Glutamatergic neuron (in vitro differentiated cells): ENCODE data around the gene BIRC6. TPM values are rescaled to one million over a fixed set of nuclear protein-coding genes. Genes with fewer than 3 reads are reported as not detected.

Experiments used
- DNase-seq: peaks from one replicate; pipeline ENCODE4 v3.0.0; 2022
- H3K27ac Mint-ChIP-seq: one replicate; pipeline ENCODE4 v1.8.0; 2020; ENCODE audit warnings: mild to moderate bottlenecking, mixed read lengths, inconsistent platforms; ENCODE audit not compliant: unreplicated experiment
- H3K27me3 Mint-ChIP-seq: one replicate; pipeline ENCODE4 v1.8.0; 2020; ENCODE audit warnings: mild to moderate bottlenecking, moderate library complexity, mixed read lengths, inconsistent platforms; ENCODE audit not compliant: unreplicated experiment
- H3K36me3 Mint-ChIP-seq: one replicate; pipeline ENCODE4 v1.8.0; 2020; ENCODE audit warnings: mild to moderate bottlenecking, mixed read lengths, inconsistent platforms; ENCODE audit not compliant: unreplicated experiment
- H3K4me1 Mint-ChIP-seq: one replicate; pipeline ENCODE4 v1.8.0; 2020; ENCODE audit warnings: mild to moderate bottlenecking, low read depth, mixed read lengths, inconsistent platforms; ENCODE audit not compliant: unreplicated experiment
- H3K4me3 Mint-ChIP-seq: one replicate; pipeline ENCODE4 v1.8.0; 2020; ENCODE audit warnings: mild to moderate bottlenecking, mixed read lengths, inconsistent platforms; ENCODE audit not compliant: unreplicated experiment
- H3K9me3 Mint-ChIP-seq: one replicate; pipeline ENCODE4 v1.8.0; 2020; ENCODE audit warnings: mild to moderate bottlenecking, moderate library complexity, mixed read lengths, inconsistent platforms; ENCODE audit not compliant: unreplicated experiment
- total RNA-seq: library from RNA; stranded (reverse); fragmentation: NEBNext Ultra II Directional; extraction: Animal tissue kit (Norgen Biotek cat#: 25700); gene quantifications from one replicate; pipeline ENCODE4 v1.2.1, GENCODE V29; 2021; ENCODE audit not compliant: unreplicated experiment
- TF ChIP-seq, protein P1 (sequence below): fragments of 200-600 bp; sonication (generic); IDR thresholded peaks from one replicate; pipeline ENCODE4 v1.5.0; 2021; ENCODE audit not compliant: partially characterized antibody, unreplicated experiment

BIRC6 gene
- total RNA-seq, 1 donor from 2014 or later, result 124 TPM

DNA sequence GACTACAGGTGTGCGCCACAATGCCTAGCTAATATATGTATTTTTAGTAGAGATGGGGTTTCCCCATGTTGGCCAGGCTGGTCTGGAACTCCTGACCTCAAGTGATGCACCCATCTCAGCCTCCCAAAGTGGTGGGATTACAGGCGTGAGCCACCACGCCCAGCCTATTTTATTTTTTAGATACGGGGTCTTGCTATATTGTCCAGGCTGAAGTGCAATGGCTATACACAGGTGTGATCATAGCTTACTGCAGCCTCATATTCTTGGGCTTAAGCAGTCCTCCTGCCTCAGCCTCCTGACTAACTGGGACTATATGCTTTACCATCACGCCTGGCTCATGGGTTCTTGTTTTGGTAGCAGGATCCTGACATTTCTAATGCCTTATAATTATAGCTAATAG, 42.4 kb downstream of the BIRC6 start:
- TF ChIP-seq, protein P1, sequence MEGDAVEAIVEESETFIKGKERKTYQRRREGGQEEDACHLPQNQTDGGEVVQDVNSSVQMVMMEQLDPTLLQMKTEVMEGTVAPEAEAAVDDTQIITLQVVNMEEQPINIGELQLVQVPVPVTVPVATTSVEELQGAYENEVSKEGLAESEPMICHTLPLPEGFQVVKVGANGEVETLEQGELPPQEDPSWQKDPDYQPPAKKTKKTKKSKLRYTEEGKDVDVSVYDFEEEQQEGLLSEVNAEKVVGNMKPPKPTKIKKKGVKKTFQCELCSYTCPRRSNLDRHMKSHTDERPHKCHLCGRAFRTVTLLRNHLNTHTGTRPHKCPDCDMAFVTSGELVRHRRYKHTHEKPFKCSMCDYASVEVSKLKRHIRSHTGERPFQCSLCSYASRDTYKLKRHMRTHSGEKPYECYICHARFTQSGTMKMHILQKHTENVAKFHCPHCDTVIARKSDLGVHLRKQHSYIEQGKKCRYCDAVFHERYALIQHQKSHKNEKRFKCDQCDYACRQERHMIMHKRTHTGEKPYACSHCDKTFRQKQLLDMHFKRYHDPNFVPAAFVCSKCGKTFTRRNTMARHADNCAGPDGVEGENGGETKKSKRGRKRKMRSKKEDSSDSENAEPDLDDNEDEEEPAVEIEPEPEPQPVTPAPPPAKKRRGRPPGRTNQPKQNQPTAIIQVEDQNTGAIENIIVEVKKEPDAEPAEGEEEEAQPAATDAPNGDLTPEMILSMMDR, result no peak
- no peak for DNase-seq
- no peaks in the 10 kb centered on the region for H3K36me3 Mint-ChIP-seq
- H3K27ac Mint-ChIP-seq, result no peak overlapping the region
- no peak overlapping the region for H3K4me3 Mint-ChIP-seq
- H3K9me3 Mint-ChIP-seq, result no peaks in the 10 kb centered on the region
- H3K4me1 Mint-ChIP-seq, result no peaks in the 10 kb centered on the region
- H3K27me3 Mint-ChIP-seq, result no peaks in the 10 kb centered on the region

DNA sequence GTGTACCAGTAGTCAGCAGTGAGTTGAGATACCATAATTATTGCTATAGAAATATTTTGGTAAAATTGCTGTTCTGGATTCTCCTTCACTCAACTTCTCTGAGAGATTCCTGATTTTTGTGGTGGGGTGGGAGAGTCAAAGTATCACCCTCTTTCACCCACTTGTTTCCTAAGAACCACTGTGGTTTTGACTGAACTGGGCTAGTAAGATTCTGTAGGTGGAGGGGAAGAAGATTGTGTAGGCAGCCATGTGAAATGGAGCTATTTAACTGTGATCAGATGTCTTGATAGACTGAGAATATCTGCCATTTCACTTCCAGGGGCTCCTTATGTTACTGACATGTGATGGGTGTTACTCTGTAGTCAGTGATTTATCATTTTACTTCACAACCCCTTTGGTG, 45.3 kb downstream of the BIRC6 start:
- H3K36me3 Mint-ChIP-seq, result no peaks in the 10 kb centered on the region
- peaks cover 1% of the 10 kb centered on the region for H3K27me3 Mint-ChIP-seq
- TF ChIP-seq, protein P1, result no peak
- H3K4me3 Mint-ChIP-seq, result no peak overlapping the region
- DNase-seq, result no peak
- no peaks in the 10 kb centered on the region for H3K4me1 Mint-ChIP-seq
- H3K9me3 Mint-ChIP-seq, result no peaks in the 10 kb centered on the region
- no peak overlapping the region for H3K27ac Mint-ChIP-seq

DNA sequence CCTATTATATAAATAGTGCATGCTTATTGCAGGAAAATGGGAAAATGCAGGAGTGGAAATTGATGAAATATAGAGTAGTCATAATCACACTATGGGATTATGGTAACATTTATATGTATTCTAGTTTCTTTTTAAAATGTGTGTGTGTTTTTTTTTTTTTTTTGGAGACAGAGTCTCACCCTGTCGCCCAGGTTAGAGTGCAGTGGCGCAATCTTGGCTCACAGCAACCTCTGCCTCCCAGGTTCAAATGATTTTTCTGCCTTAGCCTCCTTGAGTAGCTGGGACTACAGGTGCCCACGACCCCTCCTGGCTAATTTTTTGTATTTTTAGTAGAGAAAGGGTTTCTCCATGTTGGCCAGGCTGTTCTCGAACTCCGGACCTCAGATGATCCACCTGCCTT, 47.0 kb downstream of the BIRC6 start:
- TF ChIP-seq, protein P1, result no peak
- H3K27ac Mint-ChIP-seq, result no peak overlapping the region
- no peak overlapping the region for H3K4me3 Mint-ChIP-seq
- DNase-seq, result no peak
- H3K9me3 Mint-ChIP-seq, result no peaks in the 10 kb centered on the region
- H3K4me1 Mint-ChIP-seq, result no peaks in the 10 kb centered on the region
- H3K36me3 Mint-ChIP-seq, result no peaks in the 10 kb centered on the region
- H3K27me3 Mint-ChIP-seq, result peaks cover 1% of the 10 kb centered on the region

DNA sequence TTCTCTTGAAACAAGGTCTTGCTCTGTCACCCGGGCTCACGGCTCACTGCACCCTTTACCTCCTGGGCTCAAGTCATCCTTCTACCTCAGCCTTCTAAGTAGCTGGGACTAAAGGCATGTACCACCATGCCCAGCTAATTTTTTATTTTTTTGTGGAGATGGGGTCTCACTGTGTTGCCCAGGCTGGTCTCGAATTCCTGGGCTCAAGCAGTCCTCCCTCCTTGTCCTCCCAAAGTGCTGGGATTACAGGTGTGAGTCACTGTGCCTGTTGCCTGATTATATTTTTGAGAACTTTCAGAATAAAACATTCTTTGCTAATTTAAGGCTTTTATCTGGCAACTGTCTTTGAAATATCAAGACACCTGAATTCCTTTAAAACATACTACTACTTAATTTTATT, 47.9 kb downstream of the BIRC6 start:
- H3K9me3 Mint-ChIP-seq, result no peaks in the 10 kb centered on the region
- DNase-seq, result no peak
- peaks cover 3% of the 10 kb centered on the region for H3K27me3 Mint-ChIP-seq
- H3K4me1 Mint-ChIP-seq, result no peaks in the 10 kb centered on the region
- H3K36me3 Mint-ChIP-seq, result no peaks in the 10 kb centered on the region
- H3K4me3 Mint-ChIP-seq, result no peak overlapping the region
- no peak overlapping the region for H3K27ac Mint-ChIP-seq
- TF ChIP-seq, protein P1, result no peak

DNA sequence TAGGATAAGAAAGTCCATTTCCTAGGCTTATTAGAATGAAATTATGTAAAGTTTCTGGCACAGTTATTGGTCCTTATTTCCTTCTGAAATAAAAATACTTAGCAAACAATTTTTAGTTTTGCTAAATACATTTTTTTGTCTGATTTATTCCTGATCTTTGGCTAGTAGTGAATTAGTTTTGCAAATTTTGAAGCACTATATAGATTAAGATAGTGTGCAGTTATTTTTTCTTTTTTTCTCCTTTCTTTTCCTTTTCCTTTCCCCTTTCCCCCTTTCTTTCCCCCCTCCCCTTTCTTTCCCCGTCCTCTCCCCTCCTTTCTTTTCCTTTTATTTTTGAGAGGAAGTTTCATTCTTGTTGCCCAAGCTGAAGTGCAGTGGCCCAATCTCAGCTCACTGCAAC, 59.7 kb downstream of the BIRC6 start:
- no peak overlapping the region for H3K27ac Mint-ChIP-seq
- no peaks in the 10 kb centered on the region for H3K9me3 Mint-ChIP-seq
- DNase-seq, result no peak
- peaks cover 2% of the 10 kb centered on the region for H3K4me1 Mint-ChIP-seq
- no peak overlapping the region for H3K4me3 Mint-ChIP-seq
- no peaks in the 10 kb centered on the region for H3K36me3 Mint-ChIP-seq
- TF ChIP-seq, protein P1, result no peak
- H3K27me3 Mint-ChIP-seq, result no peaks in the 10 kb centered on the region
